ENCODE measurements around the gene STON2.

GRCh38 chr14:81289516-81289915, 110.6 kb downstream of the STON2 start:
- TF ChIP-seq, protein P1, sequence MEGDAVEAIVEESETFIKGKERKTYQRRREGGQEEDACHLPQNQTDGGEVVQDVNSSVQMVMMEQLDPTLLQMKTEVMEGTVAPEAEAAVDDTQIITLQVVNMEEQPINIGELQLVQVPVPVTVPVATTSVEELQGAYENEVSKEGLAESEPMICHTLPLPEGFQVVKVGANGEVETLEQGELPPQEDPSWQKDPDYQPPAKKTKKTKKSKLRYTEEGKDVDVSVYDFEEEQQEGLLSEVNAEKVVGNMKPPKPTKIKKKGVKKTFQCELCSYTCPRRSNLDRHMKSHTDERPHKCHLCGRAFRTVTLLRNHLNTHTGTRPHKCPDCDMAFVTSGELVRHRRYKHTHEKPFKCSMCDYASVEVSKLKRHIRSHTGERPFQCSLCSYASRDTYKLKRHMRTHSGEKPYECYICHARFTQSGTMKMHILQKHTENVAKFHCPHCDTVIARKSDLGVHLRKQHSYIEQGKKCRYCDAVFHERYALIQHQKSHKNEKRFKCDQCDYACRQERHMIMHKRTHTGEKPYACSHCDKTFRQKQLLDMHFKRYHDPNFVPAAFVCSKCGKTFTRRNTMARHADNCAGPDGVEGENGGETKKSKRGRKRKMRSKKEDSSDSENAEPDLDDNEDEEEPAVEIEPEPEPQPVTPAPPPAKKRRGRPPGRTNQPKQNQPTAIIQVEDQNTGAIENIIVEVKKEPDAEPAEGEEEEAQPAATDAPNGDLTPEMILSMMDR (IDR thresholded peaks at IDR 0.05) = no peak
- no peak for TF ChIP-seq POLR2A (IDR thresholded peaks at IDR 0.05)

Measured in uterus (tissue), 2 donors.